Gastrocnemius medialis (tissue), 4 donors: Measurements from ENCODE around the gene ZNF608. TPM values are rescaled to one million over a fixed set of nuclear protein-coding genes. Genes with fewer than 3 reads are reported as not detected.

Source experiments
- ATAC-seq, 2 donors: fragments of 150-250 bp; one replicate each; pipeline ENCODE4 v1.9.1; 2016
- DNase-seq, 2 donors: peaks; one replicate each; pipeline ENCODE4 v3.0.0-alpha.2; 2019
- H3K27ac ChIP-seq, 4 donors: fragments of 200-600 bp; sonication (generic); 1 replicate in 1 of 4; 2 replicates in 3 of 4; pipeline ENCODE4 v1.5.1; 2016 to 2018; ENCODE audit warnings: mild to moderate bottlenecking in 2 of 4, moderate library complexity in 1 of 4
- H3K27me3 ChIP-seq, 3 donors: fragments of 200-600 bp; sonication (generic) in 2 of 3; 1 replicate in 1 of 3; 2 replicates in 2 of 3; pipeline versions ENCODE4 v1.5.1 to v1.6.0; 2016 to 2019; ENCODE audit warnings: mild to moderate bottlenecking in 1 of 3, moderate library complexity in 1 of 3
- H3K36me3 ChIP-seq, 2 donors: fragments of 200-600 bp; sonication (generic) in 1 of 2; one replicate each; pipeline ENCODE4 v1.5.1; 2017 to 2018
- H3K4me1 ChIP-seq, 2 donors: fragments of 200-600 bp; sonication (generic) in 1 of 2; one replicate each; pipeline ENCODE4 v1.5.1; 2016 to 2017; ENCODE audit warnings: mild to moderate bottlenecking in 2 of 2
- H3K4me3 ChIP-seq, 4 donors: fragments of 200-600 bp; sonication (generic) in 3 of 4; 1 replicate in 1 of 4; 2 replicates in 3 of 4; pipeline ENCODE4 v1.5.1; 2016 to 2019; ENCODE audit warnings: mild to moderate bottlenecking in 2 of 4
- H3K9me3 ChIP-seq, 3 donors: fragments of 200-600 bp; sonication (generic) in 2 of 3; 1 replicate in 1 of 3; 2 replicates in 2 of 3; pipeline ENCODE4 v1.5.1; 2016 to 2019
- CTCF ChIP-seq, 5 experiments: fragments of 450-650 bp in 3 of 5; fragments of 200-600 bp in 2 of 5; sonication (generic) in 2 of 5; IDR thresholded peaks in 4 of 5; conservative IDR thresholded peaks in 1 of 5; 1 replicate in 4 of 5; 2 replicates in 1 of 5; pipeline ENCODE4 v1.5.1; 2016 to 2019; ENCODE audit warnings: antibody characterized with exemption in 5 of 5, mild to moderate bottlenecking in 3 of 5, moderate library complexity in 3 of 5
- POLR2A ChIP-seq, 2 donors: fragments of 450-650 bp; IDR thresholded peaks; one replicate each; pipeline ENCODE4 v1.6.1; 2017; ENCODE audit warnings: antibody characterized with exemption in 2 of 2, mild to moderate bottlenecking in 2 of 2, moderate library complexity in 2 of 2
- in situ Hi-C, 4 donors: fragments of 200-750 bp; cut with MboI; loops; one replicate each; pipeline versions ENCODE4 v1.15.0 to v1.8.0; 2017; ENCODE audit warnings: low sequenced_read_pairs in 4 of 4
- intact Hi-C: fragments of 100-400 bp; cut with DNase I; formaldehyde crosslinking; loops from one replicate; pipeline ENCODE4 v1.15.1; 2023; ENCODE audit warnings: low total_unique reads
- total RNA-seq, 4 donors: library from RNA; depleted of rRNA; stranded (reverse); fragments of >200 nt; gene quantifications; one replicate each; pipeline versions ENCODE4 v1.1.0 to v1.2.3, GENCODE V29; 2016

The ZNF608 gene
- total RNA-seq, 4 donors from 2014 or later: 7.3 to 27.4 (median 17.5) TPM

DNA sequence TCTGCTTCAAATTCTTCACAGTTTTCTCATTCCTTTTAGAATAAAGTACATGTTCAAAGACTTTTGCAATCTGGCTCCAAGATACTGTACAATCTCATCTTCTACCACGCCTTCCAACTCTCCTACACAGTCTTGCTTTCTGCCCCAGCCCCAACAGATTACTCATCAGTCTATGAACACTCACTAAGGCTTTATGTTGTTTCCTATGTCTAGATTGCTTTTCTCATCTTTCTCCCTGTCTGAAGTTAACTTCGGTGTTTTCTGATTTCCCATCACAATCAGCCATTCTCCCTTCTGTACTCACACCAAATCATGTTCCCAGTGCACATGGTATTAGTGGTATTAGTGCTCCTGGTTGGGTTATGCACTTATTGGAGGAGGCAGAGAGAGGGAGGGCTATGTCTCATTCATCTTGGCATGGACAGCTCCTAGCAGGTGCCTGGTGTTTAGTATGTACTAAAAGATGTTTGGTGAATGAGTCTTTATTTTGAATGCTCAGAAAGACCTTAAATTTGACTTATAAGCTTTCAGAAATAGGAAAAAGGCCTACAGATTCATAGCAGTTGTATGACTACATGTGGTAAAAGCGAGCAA is 44.0 kb upstream of the ZNF608 start:
- Histone ChIP-seq H3K27me3 (no peaks in the 10 kb centered on the region), H3K4me1 (peaks cover 0 to 4% of the 10 kb centered on the region in 2 donors), H3K4me3 (no peak overlapping the region), H3K9me3 (no peaks in the 10 kb centered on the region), H3K27ac (no peak overlapping the region), H3K36me3 (no peaks in the 10 kb centered on the region)
- in situ Hi-C loops (no loop called here), intact Hi-C loops (no loop called here)
- no peak for ATAC-seq
- TF ChIP-seq POLR2A (IDR thresholded peaks at IDR 0.05) (no peak), CTCF (IDR thresholded peaks at IDR 0.05 in 4 of 5, conservative IDR thresholded peaks at IDR 0.05 in 1 of 5) (no peak)
- DNase-seq: no peak

- no peaks in the 10 kb centered on the region for H3K36me3 ChIP-seq
- peaks cover 0 to 4% of the 10 kb centered on the region in 2 donors for H3K4me1 ChIP-seq
- DNase-seq: no peak
- no peaks in the 10 kb centered on the region for H3K9me3 ChIP-seq
- no peak overlapping the region for H3K27ac ChIP-seq
- H3K4me3 ChIP-seq: no peak overlapping the region
- intact Hi-C loops (no loop called here), in situ Hi-C loops (no loop called here)
- H3K27me3 ChIP-seq: no peaks in the 10 kb centered on the region
- no peak for ATAC-seq
- no peak for TF ChIP-seq POLR2A (IDR thresholded peaks at IDR 0.05)
- TF ChIP-seq CTCF (IDR thresholded peaks at IDR 0.05 in 4 of 5, conservative IDR thresholded peaks at IDR 0.05 in 1 of 5): no peak
Observed at GRCh38 chr5:124789104-124789605, 42.7 kb upstream of the ZNF608 start.

GRCh38 chr5:124783794-124784193 is 37.4 kb upstream of the ZNF608 start:
- no peak for DNase-seq
- ATAC-seq: peak; percentile 33 to 58
- no peaks in the 10 kb centered on the region for H3K4me1 ChIP-seq
- H3K4me3 ChIP-seq: no peak overlapping the region
- H3K9me3 ChIP-seq: no peaks in the 10 kb centered on the region
- H3K27me3 ChIP-seq: no peaks in the 10 kb centered on the region
- no peak overlapping the region for H3K27ac ChIP-seq
- no peak for TF ChIP-seq CTCF (IDR thresholded peaks at IDR 0.05 in 4 of 5, conservative IDR thresholded peaks at IDR 0.05 in 1 of 5)
- no peak for TF ChIP-seq POLR2A (IDR thresholded peaks at IDR 0.05)
- in situ Hi-C loops: no loop called here
- no peaks in the 10 kb centered on the region for H3K36me3 ChIP-seq
- intact Hi-C loops: no loop called here

GRCh38 chr5:124783285-124783684 is 36.8 kb upstream of the ZNF608 start:
- no peaks in the 10 kb centered on the region for H3K9me3 ChIP-seq
- H3K36me3 ChIP-seq: no peaks in the 10 kb centered on the region
- TF ChIP-seq CTCF (IDR thresholded peaks at IDR 0.05 in 4 of 5, conservative IDR thresholded peaks at IDR 0.05 in 1 of 5) (no peak), POLR2A (IDR thresholded peaks at IDR 0.05) (no peak)
- no peaks in the 10 kb centered on the region for H3K27me3 ChIP-seq
- ATAC-seq (no peak), DNase-seq (no peak)
- H3K4me3 ChIP-seq: no peak overlapping the region
- H3K27ac ChIP-seq: no peak overlapping the region
- intact Hi-C loops: no loop called here
- in situ Hi-C loops: no loop called here
- H3K4me1 ChIP-seq: no peaks in the 10 kb centered on the region

DNA sequence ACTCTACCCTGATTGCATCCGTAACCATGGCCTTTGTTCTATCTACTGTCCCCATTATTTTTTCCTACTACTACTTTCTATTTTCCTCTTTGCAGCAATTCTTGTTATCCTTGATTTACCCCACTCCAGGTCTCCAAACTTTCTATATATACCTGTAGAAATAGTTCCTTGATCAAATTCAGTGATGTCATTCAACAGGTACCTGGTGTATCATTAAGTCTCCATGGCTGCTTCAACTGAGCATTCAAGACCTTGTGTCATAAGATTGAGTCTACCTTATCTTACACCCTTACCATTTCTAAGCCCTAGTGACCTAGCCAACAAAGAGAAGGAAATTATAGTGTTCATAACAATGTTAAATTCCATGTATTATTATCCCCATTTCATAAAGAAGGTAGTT is 35.8 kb upstream of the ZNF608 start:
- intact Hi-C loops: no loop called here
- Histone ChIP-seq H3K27me3 (no peaks in the 10 kb centered on the region), H3K4me3 (no peak overlapping the region), H3K27ac (no peak overlapping the region), H3K36me3 (no peaks in the 10 kb centered on the region), H3K4me1 (no peaks in the 10 kb centered on the region), H3K9me3 (no peaks in the 10 kb centered on the region)
- ATAC-seq: no peak
- in situ Hi-C loops: no loop called here
- no peak for TF ChIP-seq CTCF (IDR thresholded peaks at IDR 0.05 in 4 of 5, conservative IDR thresholded peaks at IDR 0.05 in 1 of 5)
- TF ChIP-seq POLR2A (IDR thresholded peaks at IDR 0.05): no peak
- DNase-seq: no peak
